WTC11 (cell line): ENCODE data around the gene NFATC1.

Source experiments
- EMX1 ChIP-seq: fragments of 250-450 bp; sonication (Bioruptor Pico); IDR thresholded peaks from 2 replicates; pipeline ENCODE4 v1.8.0; 2021; ENCODE audit warnings: mild to moderate bottlenecking
- FOXJ3 ChIP-seq: sonication (generic); formaldehyde crosslinking; IDR thresholded peaks from 2 replicates; pipeline ENCODE4 v1.9.0; 2021; ENCODE audit warnings: missing genetic modification reagents, mild to moderate bottlenecking, borderline replicate concordance
- SMAD3 ChIP-seq: sonication (generic); formaldehyde crosslinking; IDR thresholded peaks from 2 replicates; pipeline ENCODE4 v1.8.0; 2022; ENCODE audit warnings: missing genetic modification reagents, mild to moderate bottlenecking, borderline replicate concordance
- SP1 ChIP-seq: sonication (generic); formaldehyde crosslinking; conservative IDR thresholded peaks from 2 replicates; pipeline ENCODE4 v1.8.1; 2022; ENCODE audit warnings: missing genetic modification reagents
- ZNF416 ChIP-seq: fragments of 250-450 bp; sonication (Bioruptor Pico); IDR thresholded peaks from 2 replicates; pipeline ENCODE4 v1.9.0; 2021; ENCODE audit warnings: mild to moderate bottlenecking, inconsistent platforms
- TF ChIP-seq, protein P1 (sequence below): fragments of 200-600 bp; IDR thresholded peaks from 2 replicates; pipeline ENCODE4 v1.8.0; 2022; ENCODE audit warnings: antibody characterized with exemption
- TF ChIP-seq, protein P2 (sequence below): sonication (generic); formaldehyde crosslinking; IDR thresholded peaks from 2 replicates; pipeline ENCODE4 v1.8.0; 2022; ENCODE audit warnings: mild to moderate bottlenecking, missing genetic modification reagents
- TF ChIP-seq, protein P3 (sequence below): fragments of 250-450 bp; sonication (Bioruptor Pico); conservative IDR thresholded peaks from 2 replicates; pipeline ENCODE4 v1.9.0; 2021; ENCODE audit warnings: mild to moderate bottlenecking

DNA sequence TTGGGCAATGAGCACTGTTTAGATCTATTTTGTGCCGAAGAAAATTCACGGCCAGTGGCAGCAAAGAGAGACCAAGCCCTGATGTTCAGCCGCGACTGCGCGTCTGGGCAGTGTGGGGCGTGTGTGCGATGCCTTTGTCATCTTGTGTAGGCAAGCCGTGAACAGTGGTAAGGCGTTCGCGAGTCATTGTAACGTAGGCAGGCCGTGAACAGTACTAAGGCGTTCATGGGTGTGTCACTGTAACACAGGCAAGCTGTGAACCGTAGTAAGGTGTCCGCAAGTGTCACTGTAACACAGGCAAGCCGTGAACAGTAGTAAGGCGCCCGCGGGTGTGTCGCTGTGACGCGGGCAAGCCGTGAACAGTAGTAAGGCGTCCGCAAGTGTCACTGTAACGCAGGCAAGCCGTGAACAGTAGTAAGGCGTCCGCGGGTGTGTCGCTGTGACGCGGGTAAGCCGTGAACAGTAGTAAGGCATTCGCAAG, 99.9 kb downstream of the NFATC1 start:
- TF ChIP-seq, protein P1, sequence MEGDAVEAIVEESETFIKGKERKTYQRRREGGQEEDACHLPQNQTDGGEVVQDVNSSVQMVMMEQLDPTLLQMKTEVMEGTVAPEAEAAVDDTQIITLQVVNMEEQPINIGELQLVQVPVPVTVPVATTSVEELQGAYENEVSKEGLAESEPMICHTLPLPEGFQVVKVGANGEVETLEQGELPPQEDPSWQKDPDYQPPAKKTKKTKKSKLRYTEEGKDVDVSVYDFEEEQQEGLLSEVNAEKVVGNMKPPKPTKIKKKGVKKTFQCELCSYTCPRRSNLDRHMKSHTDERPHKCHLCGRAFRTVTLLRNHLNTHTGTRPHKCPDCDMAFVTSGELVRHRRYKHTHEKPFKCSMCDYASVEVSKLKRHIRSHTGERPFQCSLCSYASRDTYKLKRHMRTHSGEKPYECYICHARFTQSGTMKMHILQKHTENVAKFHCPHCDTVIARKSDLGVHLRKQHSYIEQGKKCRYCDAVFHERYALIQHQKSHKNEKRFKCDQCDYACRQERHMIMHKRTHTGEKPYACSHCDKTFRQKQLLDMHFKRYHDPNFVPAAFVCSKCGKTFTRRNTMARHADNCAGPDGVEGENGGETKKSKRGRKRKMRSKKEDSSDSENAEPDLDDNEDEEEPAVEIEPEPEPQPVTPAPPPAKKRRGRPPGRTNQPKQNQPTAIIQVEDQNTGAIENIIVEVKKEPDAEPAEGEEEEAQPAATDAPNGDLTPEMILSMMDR: no peak
- TF ChIP-seq, protein P2, sequence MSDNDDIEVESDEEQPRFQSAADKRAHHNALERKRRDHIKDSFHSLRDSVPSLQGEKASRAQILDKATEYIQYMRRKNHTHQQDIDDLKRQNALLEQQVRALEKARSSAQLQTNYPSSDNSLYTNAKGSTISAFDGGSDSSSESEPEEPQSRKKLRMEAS: no peak
- TF ChIP-seq EMX1 (CRISPR knock-in tag) (no peak), ZNF416 (CRISPR knock-in tag) (no peak), SMAD3 (CRISPR knock-in tag) (no peak), FOXJ3 (CRISPR knock-in tag) (no peak), SP1 (CRISPR knock-in tag) (no peak)
- TF ChIP-seq, protein P3, sequence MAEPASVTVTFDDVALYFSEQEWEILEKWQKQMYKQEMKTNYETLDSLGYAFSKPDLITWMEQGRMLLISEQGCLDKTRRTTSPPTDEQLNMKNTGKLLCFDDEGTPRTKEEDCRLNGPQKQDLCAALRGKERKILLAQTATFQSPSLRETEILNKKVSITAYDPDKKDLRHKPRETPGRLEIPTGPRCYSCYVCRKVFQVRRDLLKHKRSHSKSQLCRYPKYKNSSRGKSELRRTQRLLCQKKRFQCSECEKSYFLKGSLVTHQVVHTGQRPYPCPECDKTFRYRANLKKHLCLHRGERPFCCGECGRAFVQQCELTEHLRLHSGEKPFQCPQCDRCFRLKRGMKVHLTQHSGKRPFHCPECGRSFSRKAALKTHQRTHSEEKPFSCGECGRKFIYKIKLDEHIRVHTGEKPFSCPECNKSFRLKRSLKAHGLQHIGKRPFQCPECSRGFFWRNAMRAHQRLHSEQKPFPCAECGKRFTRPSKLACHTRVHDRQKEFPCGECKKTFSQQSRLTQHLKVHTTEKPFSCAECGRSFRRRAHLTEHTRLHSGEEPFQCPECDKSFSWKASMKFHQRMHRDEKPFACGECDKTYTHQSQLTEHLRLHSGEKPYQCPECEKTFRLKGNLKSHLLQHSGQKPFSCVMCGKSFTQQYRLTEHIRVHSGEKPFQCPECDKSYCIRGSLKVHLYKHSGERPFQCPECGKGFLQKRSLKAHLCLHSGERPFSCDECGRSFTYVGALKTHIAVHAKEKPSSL (CRISPR knock-in tag): no peak
